OCI-LY7 (cell line): ENCODE measurements around the gene SETD3.

Source experiments
- CTCF ChIP-seq: fragments of 200-600 bp; sonication (generic); conservative IDR thresholded peaks from 2 replicates; pipeline ENCODE4 v1.5.1; 2014; ENCODE audit warnings: mild to moderate bottlenecking, antibody characterized with exemption, low read length, moderate library complexity, mixed read lengths
- EZH2phosphoT487 ChIP-seq: fragments of 200-600 bp; sonication (generic); IDR thresholded peaks from 2 replicates; pipeline ENCODE4 v1.6.1; 2018; ENCODE audit warnings: low read depth, borderline replicate concordance, mild to moderate bottlenecking, mixed run types, antibody characterized with exemption, low read length, moderate library complexity, mixed read lengths

GRCh38 chr14:99507860-99508640 is 27.4 kb upstream of the SETD3 start:
- TF ChIP-seq CTCF (no peak), EZH2phosphoT487 (no peak)
